Astrocyte (in vitro differentiated cells and primary cell): ENCODE data around the gene OXNAD1. TPM values are rescaled to one million over a fixed set of nuclear protein-coding genes. Genes with fewer than 3 reads are reported as not detected.

Experiments
- DNase-seq: peaks from one replicate; pipeline ENCODE4 v3.0.0-alpha.2; 2010; ENCODE audit warnings: low read depth
- FAIRE-seq: peaks from 2 replicates; lab custom pipeline; 2011; peaks lifted over from hg19 to GRCh38; lab: Jason Lieb, UNC
- H2AFZ ChIP-seq: 2 replicates; pipeline ENCODE4 v1.6.0; 2012; ENCODE audit warnings: low read depth, low read length, inconsistent platforms
- H3K27ac ChIP-seq: 2 replicates; pipeline ENCODE4 v1.5.1; 2011; ENCODE audit warnings: low read depth, low read length, inconsistent platforms
- H3K27me3 ChIP-seq: 2 replicates; pipeline ENCODE4 v1.6.0; 2011; ENCODE audit warnings: low read length, inconsistent platforms; ENCODE audit not compliant: insufficient read depth
- H3K36me3 ChIP-seq: 2 replicates; pipeline ENCODE4 v1.5.1; 2011; ENCODE audit warnings: low read length, inconsistent platforms; ENCODE audit not compliant: insufficient read depth
- H3K4me1 ChIP-seq: 2 replicates; pipeline ENCODE4 v1.5.1; 2011; ENCODE audit warnings: low read length, inconsistent platforms; ENCODE audit not compliant: insufficient read depth
- H3K4me2 ChIP-seq: 2 replicates; pipeline ENCODE4 v1.6.0; 2012; ENCODE audit warnings: low read length, inconsistent platforms
- H3K4me3 ChIP-seq: 2 replicates; pipeline ENCODE4 v1.5.1; 2011; ENCODE audit warnings: low read depth, mild to moderate bottlenecking, low read length, inconsistent platforms; ENCODE audit not compliant: insufficient read depth
- H3K79me2 ChIP-seq: 2 replicates; pipeline ENCODE4 v1.6.0; 2012; ENCODE audit warnings: mild to moderate bottlenecking, low read length, inconsistent platforms; ENCODE audit not compliant: insufficient read depth
- H3K9ac ChIP-seq: 2 replicates; pipeline ENCODE4 v1.6.0; 2012; ENCODE audit warnings: mild to moderate bottlenecking, low read length, inconsistent platforms
- H3K9me3 ChIP-seq: 2 replicates; pipeline ENCODE4 v1.5.1; 2012; ENCODE audit warnings: low read depth, mild to moderate bottlenecking, low read length, inconsistent platforms; ENCODE audit not compliant: insufficient read depth
- H4K20me1 ChIP-seq: 2 replicates; pipeline ENCODE4 v1.6.0; 2012; ENCODE audit warnings: low read length, inconsistent platforms; ENCODE audit not compliant: insufficient read depth
- H3K27ac Mint-ChIP-seq: one replicate; pipeline ENCODE4 v1.8.0; 2021; ENCODE audit warnings: mild to moderate bottlenecking, mixed read lengths; ENCODE audit not compliant: unreplicated experiment
- H3K27me3 Mint-ChIP-seq: one replicate; pipeline ENCODE4 v1.8.0; 2021; ENCODE audit warnings: low read depth, mixed read lengths; ENCODE audit not compliant: unreplicated experiment
- H3K36me3 Mint-ChIP-seq: one replicate; pipeline ENCODE4 v1.8.0; 2021; ENCODE audit warnings: low read depth, mixed read lengths; ENCODE audit not compliant: unreplicated experiment
- H3K4me1 Mint-ChIP-seq: one replicate; pipeline ENCODE4 v1.8.0; 2021; ENCODE audit warnings: low read depth, mixed read lengths; ENCODE audit not compliant: unreplicated experiment
- H3K4me3 Mint-ChIP-seq: one replicate; pipeline ENCODE4 v1.8.0; 2021; ENCODE audit warnings: mild to moderate bottlenecking, moderate library complexity, mixed read lengths; ENCODE audit not compliant: unreplicated experiment
- H3K9me3 Mint-ChIP-seq: one replicate; pipeline ENCODE4 v1.8.0; 2021; ENCODE audit warnings: mild to moderate bottlenecking, mixed read lengths; ENCODE audit not compliant: unreplicated experiment
- CTCF ChIP-seq: IDR thresholded peaks from 2 replicates; pipeline ENCODE4 v1.5.1; 2011; ENCODE audit warnings: low read depth, mild to moderate bottlenecking, inconsistent platforms, low read length, moderate library complexity; ENCODE audit not compliant: insufficient read depth
- EZH2 ChIP-seq: IDR thresholded peaks from 2 replicates; pipeline ENCODE4 v1.6.1; 2012; ENCODE audit warnings: mild to moderate bottlenecking, low read length, inconsistent platforms; ENCODE audit not compliant: insufficient read depth
- total RNA-seq: library from RNA; stranded (reverse); gene quantifications from 2 replicates; pipeline ENCODE4 v1.2.1, GENCODE V29; 2021

Gene OXNAD1
- total RNA-seq, 1 donor from 2014 or later, result 10.5 TPM

GRCh38 chr3:16239780-16240179 lies 25.2 kb upstream of the OXNAD1 start:
- no peak overlapping the region for H2AFZ ChIP-seq
- no peaks in the 10 kb centered on the region for H4K20me1 ChIP-seq
- H3K9me3 ChIP-seq, result no peaks in the 10 kb centered on the region
- H3K4me2 ChIP-seq, result no peak overlapping the region
- no peaks in the 10 kb centered on the region for H3K9me3 Mint-ChIP-seq
- H3K36me3 Mint-ChIP-seq, result peaks cover 4% of the 10 kb centered on the region
- no peak overlapping the region for H3K4me3 Mint-ChIP-seq
- no peaks in the 10 kb centered on the region for H3K36me3 ChIP-seq
- no peak overlapping the region for H3K4me3 ChIP-seq
- no peaks in the 10 kb centered on the region for H3K27me3 ChIP-seq
- H3K27ac ChIP-seq, result no peak overlapping the region
- no peak overlapping the region for H3K9ac ChIP-seq
- no peak overlapping the region for H3K27ac Mint-ChIP-seq
- FAIRE-seq, result no peak
- no peaks in the 10 kb centered on the region for H3K79me2 ChIP-seq
- no peak for DNase-seq
- peaks cover 4% of the 10 kb centered on the region for H3K27me3 Mint-ChIP-seq
- TF ChIP-seq EZH2, result no peak
- TF ChIP-seq CTCF, result no peak
- H3K4me1 ChIP-seq, result peaks cover 11% of the 10 kb centered on the region
- peaks cover 11% of the 10 kb centered on the region for H3K4me1 Mint-ChIP-seq

GRCh38 chr3:16240229-16241023 lies 24.6 kb upstream of the OXNAD1 start:
- Mint-ChIP-seq H3K36me3 (peaks cover 4% of the 10 kb centered on the region), H3K4me3 (no peak overlapping the region), H3K27ac (no peak overlapping the region), H3K9me3 (no peaks in the 10 kb centered on the region), H3K27me3 (peaks cover 4% of the 10 kb centered on the region), H3K4me1 (peaks cover 11% of the 10 kb centered on the region)
- TF ChIP-seq EZH2 (no peak), CTCF (no peak)
- H2AFZ ChIP-seq, result no peak overlapping the region
- H3K4me3 ChIP-seq, result no peak overlapping the region
- H4K20me1 ChIP-seq, result no peaks in the 10 kb centered on the region
- DNase-seq (peak; percentile 46), FAIRE-seq (no peak)
- no peak overlapping the region for H3K9ac ChIP-seq
- H3K4me2 ChIP-seq, result no peak overlapping the region
- H3K4me1 ChIP-seq, result peaks cover 11% of the 10 kb centered on the region
- H3K27ac ChIP-seq, result no peak overlapping the region
- no peaks in the 10 kb centered on the region for H3K36me3 ChIP-seq
- no peaks in the 10 kb centered on the region for H3K9me3 ChIP-seq
- H3K27me3 ChIP-seq, result no peaks in the 10 kb centered on the region
- no peaks in the 10 kb centered on the region for H3K79me2 ChIP-seq

- Mint-ChIP-seq H3K27me3 (peaks cover 4% of the 10 kb centered on the region), H3K4me1 (peaks cover 11% of the 10 kb centered on the region), H3K4me3 (no peak overlapping the region), H3K36me3 (peaks cover 4% of the 10 kb centered on the region), H3K9me3 (no peaks in the 10 kb centered on the region), H3K27ac (no peak overlapping the region)
- no peak overlapping the region for H3K4me3 ChIP-seq
- H2AFZ ChIP-seq, result no peak overlapping the region
- H3K4me1 ChIP-seq, result peaks cover 11% of the 10 kb centered on the region
- no peaks in the 10 kb centered on the region for H3K27me3 ChIP-seq
- FAIRE-seq, result no peak
- H4K20me1 ChIP-seq, result no peaks in the 10 kb centered on the region
- H3K27ac ChIP-seq, result no peak overlapping the region
- H3K9me3 ChIP-seq, result no peaks in the 10 kb centered on the region
- no peak overlapping the region for H3K9ac ChIP-seq
- no peak overlapping the region for H3K4me2 ChIP-seq
- H3K79me2 ChIP-seq, result no peaks in the 10 kb centered on the region
- H3K36me3 ChIP-seq, result no peaks in the 10 kb centered on the region
- no peak for DNase-seq
- TF ChIP-seq EZH2, result no peak
- TF ChIP-seq CTCF, result no peak
Observed at GRCh38 chr3:16241225-16241624, 23.8 kb upstream of the OXNAD1 start.
